Inferior parietal cortex (tissue), 1 donor: ENCODE measurements around the gene RBM18.

ENCODE experiments used
- DNase-seq: peaks from one replicate; pipeline ENCODE4 v3.0.0-alpha.2; 2016; ENCODE audit errors: extremely low spot score

The RBM18 gene

GRCh38 chr9:122221183-122221811, 43.3 kb downstream of the RBM18 start:
- no peak for DNase-seq

GRCh38 chr9:122220673-122221182, 43.9 kb downstream of the RBM18 start:
- DNase-seq = no peak

- DNase-seq = no peak
Observed at GRCh38 chr9:122219856-122220672, 44.6 kb downstream of the RBM18 start.

GRCh38 chr9:122218935-122219855, 45.4 kb downstream of the RBM18 start:
- no peak for DNase-seq

GRCh38 chr9:122218071-122218934, 46.3 kb downstream of the RBM18 start:
- DNase-seq = no peak

GRCh38 chr9:122217640-122218039, 47.0 kb downstream of the RBM18 start:
- DNase-seq = no peak

GRCh38 chr9:122216798-122217418, 47.7 kb downstream of the RBM18 start:
- no peak for DNase-seq

GRCh38 chr9:122216138-122216797, 48.4 kb downstream of the RBM18 start:
- no peak for DNase-seq

GRCh38 chr9:122215663-122216062, 49.0 kb downstream of the RBM18 start:
- DNase-seq = no peak

- DNase-seq = no peak
Observed at GRCh38 chr9:122214507-122214906, 50.1 kb downstream of the RBM18 start.

- peak; percentile 22 for DNase-seq
Observed at GRCh38 chr9:122213589-122214413, 50.8 kb downstream of the RBM18 start.

- no peak for DNase-seq
Observed at GRCh38 chr9:122213102-122213588, 51.5 kb downstream of the RBM18 start.

- DNase-seq = no peak
Observed at GRCh38 chr9:122212473-122213004, 52.1 kb downstream of the RBM18 start.

GRCh38 chr9:122209451-122209850, 55.2 kb downstream of the RBM18 start:
- no peak for DNase-seq

- no peak for DNase-seq
Observed at GRCh38 chr9:122207096-122207495, 57.5 kb downstream of the RBM18 start.

- DNase-seq = no peak
Observed at GRCh38 chr9:122206118-122207046, 58.3 kb downstream of the RBM18 start.

GRCh38 chr9:122205176-122205575, 59.5 kb downstream of the RBM18 start:
- no peak for DNase-seq

- DNase-seq = no peak
Observed at GRCh38 chr9:122204491-122204890, 60.1 kb downstream of the RBM18 start.
